Gastroesophageal sphincter (tissue), 4 donors: ENCODE results near the gene DOCK4. TPM values are rescaled to one million over a fixed set of nuclear protein-coding genes. Genes with fewer than 3 reads are reported as not detected.

Experiments used
- ATAC-seq: fragments of 150-250 bp; one replicate; pipeline ENCODE4 v1.9.1; 2016; ENCODE audit warnings: mild to moderate bottlenecking, moderate library complexity
- H3K27ac ChIP-seq, 4 donors: fragments of 200-600 bp; sonication (generic) in 3 of 4; 1 replicate in 3 of 4; 2 replicates in 1 of 4; pipeline ENCODE4 v1.5.1; 2016 to 2019
- H3K27me3 ChIP-seq: fragments of 200-600 bp; sonication (generic); one replicate; pipeline ENCODE4 v1.5.1; 2019
- H3K36me3 ChIP-seq, 2 donors: fragments of 200-600 bp; sonication (generic); one replicate each; pipeline ENCODE4 v1.5.1; 2019; ENCODE audit warnings: control low read depth in 1 of 2
- H3K4me1 ChIP-seq, 3 donors: fragments of 200-600 bp; sonication (generic); 1 replicate in 2 of 3; 2 replicates in 1 of 3; pipeline ENCODE4 v1.5.1; 2016 to 2019; ENCODE audit warnings: control low read depth in 2 of 3
- H3K4me3 ChIP-seq, 2 donors: fragments of 200-600 bp; sonication (generic); one replicate each; pipeline ENCODE4 v1.5.1; 2019; ENCODE audit warnings: mild to moderate bottlenecking in 1 of 2, moderate library complexity in 1 of 2
- H3K9me3 ChIP-seq, 3 donors: fragments of 200-600 bp; sonication (generic); one replicate each; pipeline ENCODE4 v1.5.1; 2017 to 2019; ENCODE audit warnings: control low read depth in 2 of 3
- CTCF ChIP-seq, 4 experiments: fragments of 200-600 bp in 2 of 4; fragments of 450-650 bp in 2 of 4; sonication (generic) in 1 of 4; IDR thresholded peaks; one replicate each; pipeline ENCODE4 v1.5.1; 2017 to 2019; ENCODE audit warnings: antibody characterized with exemption in 4 of 4, mild to moderate bottlenecking in 2 of 4, moderate library complexity in 2 of 4
- EP300 ChIP-seq: sonication (generic); formaldehyde crosslinking; IDR thresholded peaks from one replicate; pipeline ENCODE4 v1.6.1; 2017; ENCODE audit warnings: antibody characterized with exemption, mild to moderate bottlenecking
- POLR2A ChIP-seq, 2 donors: fragments of 450-650 bp; IDR thresholded peaks; one replicate each; pipeline ENCODE4 v1.6.1; 2017; ENCODE audit warnings: antibody characterized with exemption in 2 of 2, mild to moderate bottlenecking in 2 of 2, moderate library complexity in 1 of 2
- POLR2AphosphoS5 ChIP-seq: sonication (generic); formaldehyde crosslinking; IDR thresholded peaks from one replicate; pipeline ENCODE4 v1.6.1; 2017; ENCODE audit warnings: antibody characterized with exemption
- WGBS, 2 donors: methylation state at CpG; one replicate each; pipeline ENCODE4 v1.1.5; 2018; ENCODE audit warnings: low coverage in 1 of 2; 5-methylcytosine and 5-hydroxymethylcytosine counted together
- total RNA-seq, 4 donors: library from RNA; depleted of rRNA; stranded (reverse); fragments of >200 nt; gene quantifications; one replicate each; pipeline ENCODE4 v1.1.0, GENCODE V29; 2016

Gene DOCK4
- total RNA-seq, 4 donors from 2014 or later: 14.0 to 34.1 (median 24.2) TPM

- no peak for TF ChIP-seq EP300
- TF ChIP-seq CTCF (IDR thresholded peaks at IDR 0.05): no peak
- TF ChIP-seq POLR2A (IDR thresholded peaks at IDR 0.05): no peak
- no peak for TF ChIP-seq POLR2AphosphoS5
- Histone ChIP-seq H3K4me1 (no peaks in the 10 kb centered on the region), H3K27ac (no peak overlapping the region), H3K4me3 (no peak overlapping the region), H3K27me3 (no peaks in the 10 kb centered on the region), H3K9me3 (peaks cover 0 to 14% (median 0%) of the 10 kb centered on the region in 3 donors), H3K36me3 (peaks cover 0 to 14% of the 10 kb centered on the region in 2 donors)
- ATAC-seq: no peak
Observed at GRCh38 chr7:111789870-111790269, 416.3 kb downstream of the DOCK4 start.

GRCh38 chr7:111789048-111789320, 417.2 kb downstream of the DOCK4 start:
- H3K4me1 ChIP-seq: no peaks in the 10 kb centered on the region
- H3K27ac ChIP-seq: no peak overlapping the region
- H3K27me3 ChIP-seq: no peaks in the 10 kb centered on the region
- H3K36me3 ChIP-seq: peaks cover 0 to 5% of the 10 kb centered on the region in 2 donors
- H3K9me3 ChIP-seq: peaks cover 0 to 6% (median 0%) of the 10 kb centered on the region in 3 donors
- no peak overlapping the region for H3K4me3 ChIP-seq
- 54 to 57% methylated on average over 1 of the region's 1 CpG for WGBS, 2 donors
- TF ChIP-seq POLR2A (IDR thresholded peaks at IDR 0.05) (no peak), EP300 (no peak), CTCF (IDR thresholded peaks at IDR 0.05) (no peak), POLR2AphosphoS5 (no peak)
- no peak for ATAC-seq

- ATAC-seq: no peak
- H3K4me1 ChIP-seq: no peaks in the 10 kb centered on the region
- peaks cover 0 to under 1% of the 10 kb centered on the region in 2 donors for H3K36me3 ChIP-seq
- WGBS, 2 donors: 29 to 32% methylated on average over 9 of the region's 9 CpGs
- peaks cover 0 to under 1% (median 0%) of the 10 kb centered on the region in 3 donors for H3K9me3 ChIP-seq
- no peaks in the 10 kb centered on the region for H3K27me3 ChIP-seq
- no peak overlapping the region for H3K27ac ChIP-seq
- no peak for TF ChIP-seq EP300
- no peak for TF ChIP-seq POLR2A (IDR thresholded peaks at IDR 0.05)
- no peak overlapping the region for H3K4me3 ChIP-seq
Observed at GRCh38 chr7:111788286-111789047, 417.7 kb downstream of the DOCK4 start.

- Histone ChIP-seq H3K4me3 (no peak overlapping the region), H3K27ac (no peak overlapping the region), H3K36me3 (no peaks in the 10 kb centered on the region), H3K9me3 (no peaks in the 10 kb centered on the region), H3K4me1 (no peaks in the 10 kb centered on the region), H3K27me3 (no peaks in the 10 kb centered on the region)
- TF ChIP-seq EP300 (no peak), POLR2AphosphoS5 (no peak), CTCF (IDR thresholded peaks at IDR 0.05) (no peak), POLR2A (IDR thresholded peaks at IDR 0.05) (no peak)
- ATAC-seq: no peak
- 85 to 93% methylated on average over 2 of the region's 2 CpGs for WGBS, 2 donors
Observed at GRCh38 chr7:111787741-111788140, 418.5 kb downstream of the DOCK4 start.

- no peak for ATAC-seq
- peaks cover 0 to 3% of the 10 kb centered on the region in 2 donors for H3K36me3 ChIP-seq
- H3K27me3 ChIP-seq: no peaks in the 10 kb centered on the region
- no peaks in the 10 kb centered on the region for H3K4me1 ChIP-seq
- no peak overlapping the region for H3K27ac ChIP-seq
- TF ChIP-seq POLR2AphosphoS5: no peak
- no peak for TF ChIP-seq POLR2A (IDR thresholded peaks at IDR 0.05)
- no peak for TF ChIP-seq EP300
- no peak for TF ChIP-seq CTCF (IDR thresholded peaks at IDR 0.05)
- H3K4me3 ChIP-seq: no peak overlapping the region
- no peaks in the 10 kb centered on the region for H3K9me3 ChIP-seq
Observed at GRCh38 chr7:111787099-111787498, 419.1 kb downstream of the DOCK4 start.
